Activated CD4-positive, CD25-positive, alpha-beta regulatory T cell treated with anti-CD3 and anti-CD28 coated beads, Interleukin-2, amount 50 U/mL, for 24 hours (primary cell): ENCODE measurements around the gene MITD1.
"Not testable (repeated sequence)": the region's sequence is repeated elsewhere in the genome, so short reads cannot be mapped to it uniquely, and the experiment has no call there.

Source experiments
- ATAC-seq, 2 donors: fragments of 150-1000 bp; cut with Tn5 transposase; one replicate each; pipeline ENCODE4 v1.10.0; 2021; ENCODE audit warnings: mild to moderate bottlenecking in 1 of 2, moderate library complexity in 1 of 2

Gene MITD1

DNA sequence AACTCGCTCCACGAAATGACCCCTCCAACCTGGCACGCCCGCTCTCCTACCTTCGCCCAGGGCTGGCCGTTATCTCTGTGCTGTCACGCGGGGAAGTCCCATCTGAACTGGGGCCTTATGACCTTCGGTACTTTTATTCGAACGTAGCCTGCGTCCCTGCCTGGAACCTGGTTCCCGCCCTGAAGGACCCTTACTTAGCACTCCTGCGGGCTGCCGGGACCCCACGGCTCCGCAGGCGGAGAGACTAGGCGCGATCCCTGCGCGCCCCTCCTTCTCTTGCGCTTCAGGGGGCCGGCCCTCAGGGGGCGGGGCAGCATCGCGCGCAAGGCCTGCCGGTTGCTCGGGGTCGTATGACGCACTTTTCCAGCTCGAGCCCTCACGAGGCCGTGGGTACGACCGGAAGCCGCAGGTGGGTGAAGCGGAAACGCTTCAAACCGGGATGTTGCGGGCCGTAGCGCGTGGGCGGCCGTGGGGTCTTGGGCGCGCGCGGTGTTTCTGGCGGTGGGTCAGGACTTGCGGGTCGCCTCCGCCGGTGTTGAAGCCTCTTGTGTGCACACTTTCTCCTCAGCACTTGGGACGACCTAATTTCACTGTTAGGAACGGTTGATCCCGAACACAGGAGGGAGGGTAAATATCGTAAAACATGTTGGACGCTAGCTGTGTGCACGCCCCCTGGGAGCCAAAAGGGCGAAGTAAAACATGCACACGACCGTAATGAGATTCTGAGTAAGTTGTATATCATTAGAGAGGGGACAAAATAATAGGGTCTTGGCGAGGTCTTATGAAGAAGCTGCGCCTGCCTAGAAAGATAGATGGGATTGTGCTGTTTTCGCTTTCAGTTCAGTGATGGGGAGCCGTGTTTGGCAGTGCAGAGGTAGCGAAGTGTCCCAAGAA is 26.0 kb downstream of the MITD1 start, which contains the start of the genes LIPT1 and TSGA10:
LIPT1 (plus strand) TSS at position 325 of the 894 bp plus-strand sequence. CDS start 6,991 bp downstream, outside the sequence.
TSGA10 (minus strand) TSS at position 300 of the 894 bp plus-strand sequence. CDS start 45,503 bp downstream, outside the sequence.
- ATAC-seq, result peak; percentile 97

DNA sequence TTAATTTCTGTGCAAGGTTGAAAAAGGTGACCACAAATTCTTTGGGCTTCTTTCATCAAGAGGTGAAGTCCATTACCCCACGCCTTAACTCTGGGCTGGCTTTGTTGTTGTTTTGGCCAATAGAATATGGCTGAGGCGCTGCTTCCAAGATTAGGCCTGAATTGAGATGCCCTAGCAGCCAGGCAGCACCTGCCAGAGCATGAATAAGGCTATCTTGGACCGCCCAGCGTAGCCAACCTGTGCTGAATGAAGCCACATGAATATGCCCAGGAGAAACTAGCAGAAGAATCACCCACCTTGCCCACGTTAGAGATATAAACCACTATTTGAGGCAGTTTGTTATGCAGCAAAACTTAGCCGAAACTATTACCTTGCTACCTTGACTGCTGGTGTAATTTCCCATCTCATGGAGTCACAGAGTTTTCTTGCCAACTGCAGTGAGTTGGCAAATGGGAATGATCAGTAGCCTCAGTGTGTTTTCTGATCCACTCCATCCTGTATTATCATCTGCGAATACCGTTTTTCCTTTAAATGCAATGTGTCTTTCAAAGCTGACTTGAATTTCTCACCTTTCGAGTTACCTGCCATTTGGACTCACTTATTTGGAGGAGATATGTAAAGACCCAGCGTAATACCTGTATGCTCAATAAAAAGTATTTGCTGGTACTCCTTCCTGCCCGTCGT is 26.8 kb downstream of the MITD1 start:
- ATAC-seq, result no peak

DNA sequence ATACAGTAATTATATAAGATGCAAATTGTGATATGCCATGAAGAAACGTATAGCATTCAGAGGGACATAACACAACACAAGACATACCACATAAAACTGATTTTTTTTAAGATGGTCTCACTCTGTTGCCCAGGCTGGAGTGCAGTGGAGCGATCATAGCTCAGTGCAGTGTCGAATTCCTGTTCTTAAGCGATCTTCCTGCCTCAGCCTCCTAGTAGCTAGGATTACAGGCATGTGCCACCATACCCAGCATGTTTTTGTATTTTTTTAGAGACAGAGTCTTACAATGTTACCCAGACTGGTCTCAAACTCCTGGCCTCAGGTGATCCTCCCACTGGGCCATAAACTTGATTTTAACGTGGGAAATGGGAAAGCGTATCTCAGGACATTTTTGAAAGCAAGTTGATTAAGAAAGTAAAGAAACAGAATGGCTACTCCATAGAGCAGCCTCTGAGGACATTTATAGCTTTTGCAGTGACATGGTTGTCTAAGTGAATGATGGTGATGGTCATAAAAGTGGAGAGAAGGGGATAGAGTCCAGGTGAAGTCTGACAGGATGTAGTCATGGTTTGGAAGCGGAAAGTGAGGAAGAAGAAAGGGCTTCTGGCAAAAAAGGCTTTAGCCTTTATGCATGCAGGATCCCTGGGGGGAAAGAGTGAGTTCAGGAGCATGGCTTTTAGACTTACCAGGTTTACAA is 28.5 kb downstream of the MITD1 start:
- ATAC-seq, result no peak

DNA sequence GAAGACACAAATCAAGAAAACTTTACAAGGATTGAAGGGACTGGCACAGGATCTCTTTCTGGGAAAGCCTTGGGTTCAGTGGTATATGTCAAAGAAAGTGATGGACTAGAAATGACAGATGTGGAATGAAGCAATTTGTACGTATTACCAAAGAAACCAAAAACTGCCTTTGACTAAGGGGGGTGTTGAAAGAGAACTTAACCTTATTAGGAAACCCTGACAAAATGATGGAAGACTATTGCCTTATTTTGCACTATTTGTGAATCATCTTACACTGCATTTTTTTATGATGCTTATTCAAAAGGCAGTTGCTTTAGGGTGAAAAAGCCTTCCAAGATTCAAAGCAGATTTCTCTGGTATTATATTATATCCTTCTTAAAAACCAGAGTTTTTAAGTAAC is 30.2 kb downstream of the MITD1 start:
- no peak for ATAC-seq

GRCh38 chr2:99141110-99142108 is 39.4 kb downstream of the MITD1 start, which contains the start of gene C2orf15:
Gene C2orf15, plus strand, starts transcription at chr2:99141707. Its CDS starts 8,852 bp downstream, at chr2:99150559.
- peak; percentile 88 to 92 for ATAC-seq

- ATAC-seq, result peak; percentile 9 to 21
Observed at GRCh38 chr2:99140860-99141109, 40.1 kb downstream of the MITD1 start.

DNA sequence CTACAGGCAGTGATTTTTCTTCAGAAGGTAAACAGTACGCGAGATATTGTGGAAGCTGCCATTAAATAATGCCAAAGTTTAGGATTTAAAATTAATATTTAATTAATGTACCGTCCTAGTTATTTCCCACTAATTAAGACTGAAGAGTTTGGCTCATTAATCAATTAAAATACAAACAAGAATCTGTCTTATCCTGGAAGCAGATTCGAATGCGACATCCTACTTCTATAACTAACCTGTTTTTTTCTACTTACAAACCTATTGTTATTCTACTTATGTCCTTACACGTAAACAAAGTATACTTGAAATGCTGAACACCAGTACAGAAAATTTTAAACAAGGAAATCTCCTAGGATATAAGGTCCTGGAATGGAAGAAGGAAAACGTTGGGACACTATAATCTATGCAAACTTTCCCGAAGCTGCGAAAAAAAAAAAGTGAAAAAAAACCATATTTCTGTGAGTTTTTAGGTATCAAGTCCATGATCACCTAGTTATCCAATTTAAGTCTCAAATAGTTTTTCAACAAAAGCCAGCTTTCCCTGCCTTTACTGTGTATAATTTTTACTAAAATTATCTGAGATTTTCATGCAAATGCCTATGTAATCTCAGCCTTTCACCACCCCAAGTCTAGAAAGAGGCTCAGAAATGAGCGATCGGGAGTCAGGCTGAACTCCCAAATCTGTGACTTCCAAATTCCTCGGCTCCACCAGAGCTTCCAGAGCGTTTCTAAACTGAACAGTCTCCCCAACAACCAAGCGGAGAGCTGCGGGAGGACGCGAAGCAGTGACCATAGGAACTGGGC is 40.6 kb downstream of the MITD1 start:
- no peak for ATAC-seq

GRCh38 chr2:99139003-99139402 is 41.9 kb downstream of the MITD1 start:
- ATAC-seq, result no peak

- not testable (repeated sequence) for ATAC-seq
Observed at GRCh38 chr2:99135044-99135556, 45.8 kb downstream of the MITD1 start.

GRCh38 chr2:99127981-99128380 is 52.9 kb downstream of the MITD1 start:
- no peak for ATAC-seq
